ENCODE data around the gene NUB1. TPM values are rescaled to one million over a fixed set of nuclear protein-coding genes. Genes with fewer than 3 reads are reported as not detected.

NUB1 gene
- total RNA-seq, 1 experiment from 2014 or later = 48.5 TPM

- no peak overlapping the region for H3K27ac Mint-ChIP-seq
- no peak overlapping the region for H3K18ac ChIP-seq (ENCODE audit: insufficient read length, low read depth, low read length)
- peaks cover 9% of the 10 kb centered on the region for H3K9me3 ChIP-seq (ENCODE audit: control insufficient read depth, low read depth, low read length)
- H3K27ac ChIP-seq (ENCODE audit: insufficient read length, low read depth, low read length) = no peak overlapping the region
- H2BK20ac ChIP-seq (ENCODE audit: low read depth, low read length, poor library complexity, severe bottlenecking) = no peak overlapping the region
- no peak overlapping the region for H3T11ph ChIP-seq (ENCODE audit: low read length)
- no peak overlapping the region for H3K14ac ChIP-seq (ENCODE audit: insufficient read depth, low read length)
- H3K79me2 ChIP-seq (ENCODE audit: insufficient read depth, low read length) = no peaks in the 10 kb centered on the region
- H2AFZ ChIP-seq (ENCODE audit: low read length) = no peak overlapping the region
- no peaks in the 10 kb centered on the region for H3K79me1 ChIP-seq (ENCODE audit: insufficient read depth, low read depth, low read length, poor library complexity, severe bottlenecking)
- no peaks in the 10 kb centered on the region for H3K4me1 ChIP-seq (ENCODE audit: insufficient read depth, low read length)
- TF ChIP-seq, protein P1, sequence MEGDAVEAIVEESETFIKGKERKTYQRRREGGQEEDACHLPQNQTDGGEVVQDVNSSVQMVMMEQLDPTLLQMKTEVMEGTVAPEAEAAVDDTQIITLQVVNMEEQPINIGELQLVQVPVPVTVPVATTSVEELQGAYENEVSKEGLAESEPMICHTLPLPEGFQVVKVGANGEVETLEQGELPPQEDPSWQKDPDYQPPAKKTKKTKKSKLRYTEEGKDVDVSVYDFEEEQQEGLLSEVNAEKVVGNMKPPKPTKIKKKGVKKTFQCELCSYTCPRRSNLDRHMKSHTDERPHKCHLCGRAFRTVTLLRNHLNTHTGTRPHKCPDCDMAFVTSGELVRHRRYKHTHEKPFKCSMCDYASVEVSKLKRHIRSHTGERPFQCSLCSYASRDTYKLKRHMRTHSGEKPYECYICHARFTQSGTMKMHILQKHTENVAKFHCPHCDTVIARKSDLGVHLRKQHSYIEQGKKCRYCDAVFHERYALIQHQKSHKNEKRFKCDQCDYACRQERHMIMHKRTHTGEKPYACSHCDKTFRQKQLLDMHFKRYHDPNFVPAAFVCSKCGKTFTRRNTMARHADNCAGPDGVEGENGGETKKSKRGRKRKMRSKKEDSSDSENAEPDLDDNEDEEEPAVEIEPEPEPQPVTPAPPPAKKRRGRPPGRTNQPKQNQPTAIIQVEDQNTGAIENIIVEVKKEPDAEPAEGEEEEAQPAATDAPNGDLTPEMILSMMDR (conservative IDR thresholded peaks at IDR 0.05) = no peak
- no peak overlapping the region for H2BK15ac ChIP-seq (ENCODE audit: low read depth, low read length)
- no peak overlapping the region for H3K56ac ChIP-seq (ENCODE audit: insufficient read length, low read depth, low read length)
- H4K91ac ChIP-seq (ENCODE audit: insufficient read length, low read depth, low read length) = no peak overlapping the region
- no peak overlapping the region for H2BK5ac ChIP-seq (ENCODE audit: insufficient read length, low read length)
- H3K23me2 ChIP-seq (ENCODE audit: insufficient read length, low read depth, low read length, poor library complexity, severe bottlenecking) = no peaks in the 10 kb centered on the region
- no peak overlapping the region for H3K4me3 Mint-ChIP-seq
- H3K27me3 Mint-ChIP-seq (ENCODE audit: low read depth) = peaks cover 3% of the 10 kb centered on the region
- no CpG with 5 or more reads among the region's 11 CpGs for WGBS (ENCODE audit: extremely low coverage, insufficient read length, low lambda C conversion rate)
- no peak overlapping the region for H3K9ac ChIP-seq (ENCODE audit: extremely low read depth, insufficient read length, low read length)
- peaks cover 18 to 25% of the 10 kb centered on the region in 2 experiments; a peak in 4 of 5 replicates for H3K9me3 Mint-ChIP-seq
- H3K4ac ChIP-seq (ENCODE audit: low read depth, low read length) = no peak overlapping the region
- H4K20me1 ChIP-seq (ENCODE audit: control insufficient read depth, insufficient read depth, insufficient read length) = no peaks in the 10 kb centered on the region
- no peak for DNase-seq
- no peak overlapping the region for H4K5ac ChIP-seq (ENCODE audit: insufficient read length, low read depth, low read length)
- H4K8ac ChIP-seq (replicated peaks; ENCODE audit: insufficient read length, low read depth, low read length) = no peak overlapping the region
- no peak overlapping the region for H2BK120ac ChIP-seq (ENCODE audit: low read depth, low read length, poor library complexity, severe bottlenecking)
- no peak overlapping the region for H2BK12ac ChIP-seq (ENCODE audit: insufficient read length, low read depth, low read length)
- no peak overlapping the region for H3K4me2 ChIP-seq (ENCODE audit: insufficient read depth, insufficient read length, low read length)
- no peak overlapping the region for H3K23ac ChIP-seq (ENCODE audit: insufficient read length, low read depth, low read length)
- no peaks in the 10 kb centered on the region for H3K27me3 ChIP-seq (ENCODE audit: insufficient read depth, low read length)
- no peak overlapping the region for H2AK5ac ChIP-seq (ENCODE audit: insufficient read length, low read length)
- H3K4me1 Mint-ChIP-seq = 0 out of 4 replicates have a peak, but pooled peaks cover 0 to 2% of the 10 kb centered on the region in 2 experiments
- H3K36me3 Mint-ChIP-seq (ENCODE audit: insufficient read depth in 1 of 3, low read depth in 3 of 3) = peaks cover 2 to 5% (median 4%) of the 10 kb centered on the region in 3 experiments; a peak in 3 of 7 replicates
These were observed 24.7 kb upstream of the NUB1 start for GRCh38 chr7:151316896-151317295.
